Measurements from ENCODE around the gene PPM1J. TPM values are rescaled to one million over a fixed set of nuclear protein-coding genes. Genes with fewer than 3 reads are reported as not detected.

Gene PPM1J
- total and polyA plus RNA-seq, 9 of the 15 experiments (the other 6 are each of a cell fraction or from before 2014, with no cell fraction given), result 0.25 to 10.5 (median 4.2) TPM

DNA sequence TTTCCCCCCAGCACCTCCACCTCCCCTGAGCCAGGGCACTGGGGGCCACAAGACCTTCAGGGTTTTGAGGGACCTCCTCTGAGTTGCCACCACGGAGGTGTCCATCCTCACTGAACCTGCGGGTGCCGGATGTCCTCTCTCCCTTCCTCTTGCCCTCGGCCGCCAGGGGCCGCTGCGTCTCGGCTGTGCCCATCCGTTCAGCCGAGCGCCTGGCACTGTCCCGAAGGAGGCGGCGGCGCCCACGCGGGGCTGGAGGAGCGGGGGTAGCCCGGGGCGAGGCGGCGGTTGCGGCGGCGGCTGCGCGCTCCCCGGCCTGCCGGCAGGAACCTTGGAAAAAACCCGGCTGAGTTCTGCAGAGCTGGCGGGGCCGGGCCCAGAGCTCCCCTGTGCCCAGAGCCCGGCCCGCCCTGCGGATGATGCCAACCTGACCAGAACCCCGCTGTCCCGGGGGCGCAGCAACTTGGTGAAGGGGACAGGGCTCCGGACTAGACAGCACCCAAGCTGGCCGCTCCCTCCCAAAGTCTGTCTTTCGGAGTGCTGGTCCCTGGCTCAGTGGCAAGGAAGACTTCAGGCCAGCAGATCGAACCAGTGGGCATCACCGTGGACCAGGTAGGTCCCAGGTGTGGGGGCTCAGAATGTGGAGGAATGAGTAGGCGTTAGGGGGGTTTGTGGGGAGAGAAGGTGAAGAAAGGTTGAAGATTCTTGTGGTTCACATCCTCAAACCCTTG lies 3.7 kb upstream of the PPM1J start (continued):
- TF ChIP-seq REST (IDR thresholded peaks at IDR 0.05; ENCODE audit: borderline replicate concordance) (peak; percentile 74), REST (CRISPR knock-in tag; IDR thresholded peaks at IDR 0.05; ENCODE audit: low read depth) (no peak), CXXC5 (CRISPR knock-in tag; IDR thresholded peaks at IDR 0.05) (0 out of 2 replicates have a peak, but pooled peaks have one; percentile 16), CTBP1 (IDR thresholded peaks at IDR 0.05; ENCODE audit: borderline replicate concordance) (peak; percentile 72; the same call in 1 of the 2 replicates), ZNF707 (CRISPR knock-in tag; conservative IDR thresholded peaks at IDR 0.05) (no peak), SP2 (IDR thresholded peaks at IDR 0.05; ENCODE audit: extremely low read depth, low read depth, low read length, poor library complexity, severe bottlenecking) (no peak), ZC3H4 (CRISPR knock-in tag; IDR thresholded peaks at IDR 0.05; ENCODE audit: borderline replicate concordance) (no peak), RB1 (IDR thresholded peaks at IDR 0.05; ENCODE audit: low read depth) (peak; percentile 66), MYNN (IDR thresholded peaks at IDR 0.05) (peak; percentile 81), MYNN (CRISPR knock-in tag; IDR thresholded peaks at IDR 0.05) (no peak), STAG1 (CRISPR knock-in tag; IDR thresholded peaks at IDR 0.05; ENCODE audit: borderline replicate concordance) (peak; percentile 75; the same call in 1 of the 2 replicates), PCBP1 (IDR thresholded peaks at IDR 0.05; ENCODE audit: low read depth, low read length, poor library complexity, severe bottlenecking) (peak; percentile 37), ZNF124 (CRISPR knock-in tag; IDR thresholded peaks at IDR 0.05) (no peak), HMGN3 (IDR thresholded peaks at IDR 0.05; ENCODE audit: borderline replicate concordance, extremely low read depth, insufficient read length, low read depth, low read length) (no peak), RBFOX2 (IDR thresholded peaks at IDR 0.05; ENCODE audit: low read depth, low read length) (0 out of 2 replicates have a peak, but pooled peaks have one; percentile 24), NFIX (CRISPR knock-in tag; IDR thresholded peaks at IDR 0.05; ENCODE audit: low read depth) (no peak), RBM17 (IDR thresholded peaks at IDR 0.05; ENCODE audit: borderline replicate concordance, low read depth, low read length) (no peak)
- TF ChIP-seq, protein P1, sequence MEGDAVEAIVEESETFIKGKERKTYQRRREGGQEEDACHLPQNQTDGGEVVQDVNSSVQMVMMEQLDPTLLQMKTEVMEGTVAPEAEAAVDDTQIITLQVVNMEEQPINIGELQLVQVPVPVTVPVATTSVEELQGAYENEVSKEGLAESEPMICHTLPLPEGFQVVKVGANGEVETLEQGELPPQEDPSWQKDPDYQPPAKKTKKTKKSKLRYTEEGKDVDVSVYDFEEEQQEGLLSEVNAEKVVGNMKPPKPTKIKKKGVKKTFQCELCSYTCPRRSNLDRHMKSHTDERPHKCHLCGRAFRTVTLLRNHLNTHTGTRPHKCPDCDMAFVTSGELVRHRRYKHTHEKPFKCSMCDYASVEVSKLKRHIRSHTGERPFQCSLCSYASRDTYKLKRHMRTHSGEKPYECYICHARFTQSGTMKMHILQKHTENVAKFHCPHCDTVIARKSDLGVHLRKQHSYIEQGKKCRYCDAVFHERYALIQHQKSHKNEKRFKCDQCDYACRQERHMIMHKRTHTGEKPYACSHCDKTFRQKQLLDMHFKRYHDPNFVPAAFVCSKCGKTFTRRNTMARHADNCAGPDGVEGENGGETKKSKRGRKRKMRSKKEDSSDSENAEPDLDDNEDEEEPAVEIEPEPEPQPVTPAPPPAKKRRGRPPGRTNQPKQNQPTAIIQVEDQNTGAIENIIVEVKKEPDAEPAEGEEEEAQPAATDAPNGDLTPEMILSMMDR (IDR thresholded peaks at IDR 0.05 in 2 of 3, conservative IDR thresholded peaks at IDR 0.05 in 1 of 3; ENCODE audit: insufficient read depth in 2 of 3, low read depth in 1 of 3, low read length in 3 of 3), result peak; percentile 81 to 87 (median 83)
